D721Med (cell line): ENCODE results near the gene PPP1R26.

Experiments
- DNase-seq: peaks from one replicate; pipeline ENCODE4 v3.0.0; 2011; ENCODE audit warnings: low spot score; ENCODE audit not compliant: insufficient read length
- FAIRE-seq: peaks from 2 replicates; lab custom pipeline; 2011; peaks lifted over from hg19 to GRCh38; lab: Jason Lieb, UNC
- CTCF ChIP-seq: IDR thresholded peaks from 2 replicates; pipeline ENCODE4 v1.5.1; 2012; ENCODE audit warnings: mild to moderate bottlenecking, control low read depth; ENCODE audit not compliant: insufficient read depth; ENCODE audit errors: missing control alignments

The PPP1R26 gene

DNA sequence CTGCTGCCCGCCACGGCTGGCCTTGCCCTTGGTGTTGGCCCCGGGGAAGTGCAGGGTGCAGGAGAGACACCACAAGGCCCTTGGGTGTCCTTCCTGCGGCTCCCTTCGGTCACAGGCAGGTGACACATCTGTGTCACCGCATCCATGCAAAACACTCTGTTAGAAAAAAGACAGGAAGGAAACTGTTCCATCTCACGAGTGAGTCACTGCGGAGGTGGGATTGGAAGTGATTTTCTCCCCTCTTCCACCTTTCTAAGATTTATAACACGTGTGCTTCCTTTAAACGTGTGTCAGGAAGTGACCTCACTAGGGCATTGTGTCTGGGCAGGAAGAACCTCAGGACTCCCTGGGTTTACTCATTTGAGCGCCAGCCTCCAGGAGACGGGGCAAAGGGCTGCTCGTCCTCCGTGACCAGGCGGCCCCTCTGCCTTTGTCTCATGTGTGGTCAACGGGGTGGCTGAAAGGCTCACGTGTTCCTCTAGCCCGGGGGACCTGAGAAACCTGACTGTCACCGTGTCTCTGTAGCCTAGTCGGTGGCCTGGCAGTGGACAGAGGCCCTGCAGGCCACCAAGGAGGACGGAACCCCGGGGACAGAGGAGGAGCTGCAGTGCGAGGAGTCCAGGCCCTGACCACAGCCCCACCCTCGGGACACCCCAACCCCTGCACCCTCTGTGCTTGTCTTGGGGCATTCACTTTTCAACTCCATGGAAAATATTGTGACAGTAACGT is 36.7 kb downstream of the PPP1R26 start:
- no peak for TF ChIP-seq CTCF
- DNase-seq, result no peak
- no peak for FAIRE-seq

GRCh38 chr9:135517407-135517822 is 37.8 kb downstream of the PPP1R26 start:
- no peak for FAIRE-seq
- TF ChIP-seq CTCF, result no peak
- DNase-seq, result no peak

- DNase-seq (no peak), FAIRE-seq (no peak)
- no peak for TF ChIP-seq CTCF
Measured at GRCh38 chr9:135519179-135519971, 39.8 kb downstream of the PPP1R26 start.

GRCh38 chr9:135520916-135521607 is 41.5 kb downstream of the PPP1R26 start, which contains the start of gene LCN1:
Gene LCN1, plus strand, starts transcription at chr9:135521440. Its CDS starts 58 bp downstream, at chr9:135521498.
- no peak for FAIRE-seq
- no peak for DNase-seq
- TF ChIP-seq CTCF, result no peak

DNA sequence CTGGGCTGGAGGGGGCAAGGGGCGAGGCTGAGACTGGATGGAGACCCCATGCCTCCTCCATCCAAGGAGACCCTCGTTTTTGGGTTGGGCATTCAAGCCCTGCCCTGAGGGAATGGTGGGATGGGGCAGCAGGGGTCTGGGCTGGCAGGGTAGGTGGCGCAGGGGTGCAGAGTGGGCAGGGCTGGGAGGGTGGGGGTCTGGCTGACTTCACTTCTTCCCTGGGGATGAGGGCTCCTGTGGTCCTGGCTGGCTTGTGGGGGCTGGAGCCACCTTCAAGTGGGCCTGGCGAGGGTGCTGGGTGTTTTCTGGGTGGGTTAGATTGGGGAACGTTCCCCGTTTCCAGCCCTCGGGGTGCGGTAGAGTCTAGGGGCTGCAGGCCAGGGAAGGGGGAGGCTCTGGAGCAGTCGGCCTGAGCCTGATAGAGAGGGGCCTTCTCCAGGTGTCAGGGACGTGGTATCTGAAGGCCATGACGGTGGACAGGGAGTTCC is 42.1 kb downstream of the PPP1R26 start:
- no peak for TF ChIP-seq CTCF
- FAIRE-seq, result no peak
- no peak for DNase-seq

GRCh38 chr9:135522137-135522877 is 42.7 kb downstream of the PPP1R26 start:
- no peak for FAIRE-seq
- no peak for DNase-seq
- no peak for TF ChIP-seq CTCF
